MM.1S (cell line): Measurements from ENCODE around the gene NAA80.

ENCODE experiments used
- EZH2 ChIP-seq: fragments of 300-600 bp; sonication (generic); optimal IDR thresholded peaks from 2 replicates; pipeline ENCODE3; 2017; ENCODE audit warnings: low read depth, mild to moderate bottlenecking, antibody characterized with exemption, low read length, mixed read lengths
- EZH2phosphoT487 ChIP-seq: fragments of 300-600 bp; sonication (generic); IDR thresholded peaks from 2 replicates; pipeline ENCODE4 v1.6.1; 2018; ENCODE audit warnings: antibody characterized with exemption, low read length
- TF ChIP-seq, protein P1 (sequence below): fragments of 300-600 bp; sonication (generic); IDR thresholded peaks from 2 replicates; pipeline ENCODE4 v1.5.1; 2016; ENCODE audit warnings: antibody characterized with exemption, low read length, mixed read lengths

- TF ChIP-seq, protein P1, sequence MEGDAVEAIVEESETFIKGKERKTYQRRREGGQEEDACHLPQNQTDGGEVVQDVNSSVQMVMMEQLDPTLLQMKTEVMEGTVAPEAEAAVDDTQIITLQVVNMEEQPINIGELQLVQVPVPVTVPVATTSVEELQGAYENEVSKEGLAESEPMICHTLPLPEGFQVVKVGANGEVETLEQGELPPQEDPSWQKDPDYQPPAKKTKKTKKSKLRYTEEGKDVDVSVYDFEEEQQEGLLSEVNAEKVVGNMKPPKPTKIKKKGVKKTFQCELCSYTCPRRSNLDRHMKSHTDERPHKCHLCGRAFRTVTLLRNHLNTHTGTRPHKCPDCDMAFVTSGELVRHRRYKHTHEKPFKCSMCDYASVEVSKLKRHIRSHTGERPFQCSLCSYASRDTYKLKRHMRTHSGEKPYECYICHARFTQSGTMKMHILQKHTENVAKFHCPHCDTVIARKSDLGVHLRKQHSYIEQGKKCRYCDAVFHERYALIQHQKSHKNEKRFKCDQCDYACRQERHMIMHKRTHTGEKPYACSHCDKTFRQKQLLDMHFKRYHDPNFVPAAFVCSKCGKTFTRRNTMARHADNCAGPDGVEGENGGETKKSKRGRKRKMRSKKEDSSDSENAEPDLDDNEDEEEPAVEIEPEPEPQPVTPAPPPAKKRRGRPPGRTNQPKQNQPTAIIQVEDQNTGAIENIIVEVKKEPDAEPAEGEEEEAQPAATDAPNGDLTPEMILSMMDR, result no peak
- TF ChIP-seq EZH2phosphoT487 (no peak), EZH2 (no peak)
Measured at GRCh38 chr3:50327943-50328691, 28.9 kb upstream of the NAA80 start, which contains the start of gene TUSC2.
